Cardiac muscle cell (in vitro differentiated cells and primary cell): ENCODE data around the gene SRSF10. TPM values are rescaled to one million over a fixed set of nuclear protein-coding genes. Genes with fewer than 3 reads are reported as not detected.

ENCODE experiments used
- DNase-seq, 2 donors: peaks; one replicate each; pipeline versions ENCODE4 v3.0.0 to v3.0.0-alpha.2; 2010 to 2017; ENCODE audit warnings: low read depth in 1 of 2, low spot score in 1 of 2
- H3K27ac ChIP-seq: fragments of 200-600 bp; sonication (generic); 2 replicates; pipeline ENCODE4 v1.5.1; 2016
- H3K27me3 ChIP-seq: fragments of 200-600 bp; sonication (generic); 2 replicates; pipeline ENCODE4 v1.6.0; 2016; ENCODE audit warnings: control low read depth
- H3K36me3 ChIP-seq: fragments of 200-600 bp; sonication (generic); 2 replicates; pipeline ENCODE4 v1.5.1; 2016; ENCODE audit warnings: control low read depth
- H3K4me1 ChIP-seq: fragments of 200-600 bp; sonication (generic); 2 replicates; pipeline ENCODE4 v1.8.1; 2017; ENCODE audit warnings: low read depth, mild to moderate bottlenecking, mixed run types
- H3K4me3 ChIP-seq: fragments of 200-600 bp; sonication (generic); 2 replicates; pipeline ENCODE4 v1.5.1; 2016; ENCODE audit warnings: mild to moderate bottlenecking
- H3K9me3 ChIP-seq: fragments of 200-600 bp; sonication (generic); 2 replicates; pipeline ENCODE4 v1.5.1; 2017; ENCODE audit warnings: low read depth, mild to moderate bottlenecking, control low read depth
- CTCF ChIP-seq: IDR thresholded peaks from 2 replicates; pipeline ENCODE4 v1.5.1; 2012; ENCODE audit warnings: low read depth, mild to moderate bottlenecking, low read length
- polyA plus RNA-seq: library from polyadenylated mRNA; unstranded; fragments of >200 nt; fragmentation: Nextera tagmentation; extraction: Ambion mirVana; gene quantifications from 2 replicates; pipeline ENCODE4 v1.2.1, GENCODE V29; 2016
- total RNA-seq: library from RNA; depleted of rRNA; stranded (reverse); fragments of >200 nt; gene quantifications from 2 replicates; pipeline ENCODE4 v1.2.3, GENCODE V29; 2016

The SRSF10 gene
- total RNA-seq = 107 and 134 TPM in 2 replicates
- 181 and 192 TPM in 2 replicates for polyA plus RNA-seq

- Histone ChIP-seq H3K27ac (peak within 1 kb of the TSS; percentile 98), H3K4me1 (peaks cover 42% of the 10 kb centered on the region), H3K9me3 (no peaks in the 10 kb centered on the region), H3K4me3 (peak within 1 kb of the TSS; percentile 65), H3K36me3 (no peaks in the 10 kb centered on the region), H3K27me3 (no peaks in the 10 kb centered on the region)
- TF ChIP-seq CTCF = peak; percentile 29
- peak; percentile 99 for DNase-seq
These were observed at the start of gene SRSF10 for GRCh38 chr1:23979881-23980727. Gene SRSF10 (minus strand): TSS chr1:23980327. CDS start chr1:23980255, 72 bp downstream.

GRCh38 chr1:24027838-24028468, 47.8 kb upstream of the SRSF10 start:
- Histone ChIP-seq H3K4me3 (no peak overlapping the region), H3K4me1 (no peaks in the 10 kb centered on the region), H3K27me3 (no peaks in the 10 kb centered on the region), H3K9me3 (no peaks in the 10 kb centered on the region), H3K27ac (no peak overlapping the region), H3K36me3 (no peaks in the 10 kb centered on the region)
- peak; percentile 48 to 81 for DNase-seq
- TF ChIP-seq CTCF = peak; percentile 70

- Histone ChIP-seq H3K4me3 (no peak overlapping the region), H3K27ac (peak overlapping the region; percentile 86), H3K36me3 (no peaks in the 10 kb centered on the region), H3K4me1 (peaks cover 38% of the 10 kb centered on the region), H3K27me3 (no peaks in the 10 kb centered on the region), H3K9me3 (no peaks in the 10 kb centered on the region)
- no peak for TF ChIP-seq CTCF
- peak in 1 of 2 donors; percentile 69 for DNase-seq
These were observed 42.6 kb upstream of the SRSF10 start for GRCh38 chr1:24022581-24023361.

GRCh38 chr1:24021403-24022266, 41.5 kb upstream of the SRSF10 start:
- TF ChIP-seq CTCF = no peak
- no peak for DNase-seq
- Histone ChIP-seq H3K27me3 (no peaks in the 10 kb centered on the region), H3K27ac (peak overlapping the region; percentile 86), H3K36me3 (no peaks in the 10 kb centered on the region), H3K9me3 (no peaks in the 10 kb centered on the region), H3K4me3 (no peak overlapping the region), H3K4me1 (peaks cover 38% of the 10 kb centered on the region)

GRCh38 chr1:24020470-24020869, 40.3 kb upstream of the SRSF10 start:
- TF ChIP-seq CTCF = no peak
- no peak for DNase-seq
- H3K9me3 ChIP-seq = no peaks in the 10 kb centered on the region
- peak overlapping the region; percentile 99 for H3K27ac ChIP-seq
- H3K36me3 ChIP-seq = no peaks in the 10 kb centered on the region
- no peaks in the 10 kb centered on the region for H3K27me3 ChIP-seq
- no peak overlapping the region for H3K4me3 ChIP-seq
- peaks cover 45% of the 10 kb centered on the region for H3K4me1 ChIP-seq
